Activated naive CD8-positive, alpha-beta T cell treated with anti-CD3 and anti-CD28 coated beads, Interleukin-2, amount 50 U/mL, for 24 hours (primary cell): ENCODE results near the gene CSH2.
A peak's percentile ranks its signal among the peaks of the same experiment; 100 is the strongest.
"Not testable (repeated sequence)": the region's sequence is repeated elsewhere in the genome, so short reads cannot be mapped to it uniquely, and the experiment has no call there.

ENCODE experiments used
- ATAC-seq: fragments of 150-1000 bp; cut with Tn5 transposase; one replicate; pipeline ENCODE4 v1.10.0; 2021
- DNase-seq: peaks from one replicate; pipeline ENCODE4 v3.0.0; 2021
- H3K27ac Mint-ChIP-seq: one replicate; pipeline ENCODE4 v1.8.0; 2021; ENCODE audit warnings: mild to moderate bottlenecking, mixed read lengths
- H3K27me3 Mint-ChIP-seq: one replicate; pipeline ENCODE4 v1.8.0; 2021; ENCODE audit warnings: mixed read lengths
- H3K36me3 Mint-ChIP-seq: one replicate; pipeline ENCODE4 v1.8.0; 2021; ENCODE audit warnings: low read depth, mixed read lengths
- H3K4me1 Mint-ChIP-seq: one replicate; pipeline ENCODE4 v1.8.0; 2021; ENCODE audit warnings: mixed read lengths
- H3K4me3 Mint-ChIP-seq: one replicate; pipeline ENCODE4 v1.8.0; 2021; ENCODE audit warnings: mild to moderate bottlenecking, moderate library complexity, mixed read lengths
- H3K9me3 Mint-ChIP-seq: one replicate; pipeline ENCODE4 v1.8.0; 2021; ENCODE audit warnings: mixed read lengths

The CSH2 gene

DNA sequence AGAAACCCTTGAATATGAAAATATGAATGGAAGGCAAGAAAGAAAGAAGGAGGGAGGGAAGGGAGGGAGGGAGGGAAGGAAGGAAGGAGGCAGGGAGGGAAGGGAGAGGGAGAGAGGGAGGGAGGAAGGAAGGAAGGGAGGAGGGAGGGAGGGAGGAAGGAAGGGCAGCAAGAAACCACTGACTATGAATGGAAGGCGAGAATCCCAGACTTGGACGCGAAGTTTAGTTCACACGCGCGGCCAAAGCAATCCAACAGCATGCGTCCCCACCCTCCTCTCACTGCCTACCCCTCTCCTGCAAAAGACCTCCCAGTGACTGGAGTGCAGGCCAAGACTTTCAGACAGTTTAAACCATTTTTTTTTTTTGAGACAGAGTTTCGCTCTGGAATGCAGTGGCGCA, 23.1 kb downstream of the CSH2 start:
- peaks cover 5% of the 10 kb centered on the region for H3K27me3 Mint-ChIP-seq
- no peak overlapping the region for H3K27ac Mint-ChIP-seq
- DNase-seq (no peak), ATAC-seq (no peak)
- peaks cover 10% of the 10 kb centered on the region for H3K9me3 Mint-ChIP-seq
- peaks cover 15% of the 10 kb centered on the region for H3K4me1 Mint-ChIP-seq
- peaks cover 7% of the 10 kb centered on the region for H3K36me3 Mint-ChIP-seq
- H3K4me3 Mint-ChIP-seq = no peak overlapping the region

DNA sequence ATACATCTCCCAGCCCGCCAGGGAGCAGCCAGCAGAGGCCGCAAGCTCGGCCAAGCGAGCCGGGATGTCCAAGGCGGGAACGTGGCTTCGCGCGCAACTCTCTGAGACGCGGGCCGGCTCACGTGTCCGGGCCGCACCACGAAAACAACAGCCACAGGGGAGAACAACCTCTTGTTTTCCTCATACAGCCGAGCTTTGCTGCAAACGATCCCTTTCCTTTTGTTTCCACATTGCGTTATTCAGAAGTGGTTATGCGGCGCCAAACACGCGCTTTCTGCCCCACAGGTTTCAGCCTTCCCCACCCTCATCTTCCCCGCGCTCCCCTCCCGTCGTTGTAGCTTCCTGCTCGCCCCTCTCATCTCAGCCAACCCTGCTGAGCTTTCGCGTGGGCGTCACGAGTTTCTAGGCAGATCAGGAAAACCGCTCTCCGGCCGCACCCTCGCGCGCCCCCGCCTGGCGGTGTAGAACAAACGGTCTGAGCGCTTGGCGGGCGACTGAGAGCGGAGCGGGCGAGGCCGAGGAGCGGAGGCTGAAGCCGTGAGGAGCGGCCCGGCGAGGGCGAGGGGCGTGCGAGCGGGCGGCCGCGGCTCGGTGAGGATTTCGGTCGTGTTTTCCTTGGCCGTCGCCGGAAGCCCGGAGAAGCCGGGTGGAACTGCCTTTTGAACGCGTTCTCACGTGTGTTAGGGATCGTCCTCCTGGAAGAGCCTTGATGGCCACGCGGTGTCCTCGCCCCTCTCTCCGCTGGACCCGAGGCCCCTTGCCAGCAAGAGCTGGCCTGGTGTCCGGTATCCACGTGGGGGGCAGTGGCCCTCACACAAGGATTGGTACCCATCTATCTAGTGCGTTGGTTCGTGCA, 24.4 kb downstream of the CSH2 start:
- Mint-ChIP-seq H3K36me3 (peaks cover 7% of the 10 kb centered on the region), H3K9me3 (peaks cover 10% of the 10 kb centered on the region), H3K4me1 (peaks cover 18% of the 10 kb centered on the region), H3K27me3 (peaks cover 5% of the 10 kb centered on the region), H3K4me3 (peak overlapping the region; percentile 68), H3K27ac (peak overlapping the region; percentile 94)
- ATAC-seq = peak; percentile 93
- DNase-seq = peak; percentile 99

DNA sequence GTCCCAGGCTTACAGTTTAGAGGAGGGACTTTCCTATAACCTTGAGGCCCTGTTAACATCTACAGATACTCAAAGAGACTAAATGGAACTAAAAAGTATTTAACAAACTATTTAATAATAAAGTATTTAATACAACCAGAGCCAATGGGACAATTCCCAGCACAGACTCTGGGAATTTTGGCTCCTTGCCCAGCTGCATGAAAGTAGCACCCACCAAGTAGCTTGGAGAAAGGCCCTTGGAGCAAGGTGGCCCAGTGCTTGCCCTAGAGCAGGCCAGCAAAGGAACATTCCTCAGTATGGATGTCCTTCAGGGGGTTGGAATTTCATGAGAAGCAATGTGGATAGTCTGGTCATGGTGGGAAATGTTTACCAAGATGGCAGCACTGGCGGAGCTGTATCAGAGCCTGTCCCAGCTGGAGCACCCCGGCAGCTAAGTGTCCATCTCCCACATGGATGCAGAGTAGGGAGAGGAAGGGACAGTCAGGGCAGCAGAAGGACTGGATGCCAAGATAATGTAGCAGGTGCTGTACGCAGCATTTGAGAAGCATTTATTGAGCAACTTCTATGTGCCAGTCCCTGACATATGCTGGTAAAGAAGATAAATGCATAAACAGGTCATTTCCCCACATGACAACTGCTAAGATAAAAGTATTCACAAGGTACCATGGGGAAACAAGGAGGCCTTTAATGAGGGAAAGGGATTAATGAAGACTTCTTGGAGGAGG, 25.8 kb downstream of the CSH2 start:
- Mint-ChIP-seq H3K4me1 (peaks cover 27% of the 10 kb centered on the region), H3K4me3 (peak overlapping the region; percentile 56), H3K36me3 (peaks cover 7% of the 10 kb centered on the region), H3K9me3 (peaks cover 10% of the 10 kb centered on the region), H3K27ac (peak overlapping the region; percentile 82), H3K27me3 (peaks cover 5% of the 10 kb centered on the region)
- ATAC-seq (no peak), DNase-seq (no peak)

- H3K36me3 Mint-ChIP-seq = peaks cover 7% of the 10 kb centered on the region
- ATAC-seq (no peak), DNase-seq (no peak)
- H3K9me3 Mint-ChIP-seq = peaks cover 10% of the 10 kb centered on the region
- no peak overlapping the region for H3K27ac Mint-ChIP-seq
- no peak overlapping the region for H3K4me3 Mint-ChIP-seq
- H3K27me3 Mint-ChIP-seq = peaks cover 5% of the 10 kb centered on the region
- peaks cover 38% of the 10 kb centered on the region for H3K4me1 Mint-ChIP-seq
These were observed 28.0 kb downstream of the CSH2 start for GRCh38 chr17:63845509-63845908.

DNA sequence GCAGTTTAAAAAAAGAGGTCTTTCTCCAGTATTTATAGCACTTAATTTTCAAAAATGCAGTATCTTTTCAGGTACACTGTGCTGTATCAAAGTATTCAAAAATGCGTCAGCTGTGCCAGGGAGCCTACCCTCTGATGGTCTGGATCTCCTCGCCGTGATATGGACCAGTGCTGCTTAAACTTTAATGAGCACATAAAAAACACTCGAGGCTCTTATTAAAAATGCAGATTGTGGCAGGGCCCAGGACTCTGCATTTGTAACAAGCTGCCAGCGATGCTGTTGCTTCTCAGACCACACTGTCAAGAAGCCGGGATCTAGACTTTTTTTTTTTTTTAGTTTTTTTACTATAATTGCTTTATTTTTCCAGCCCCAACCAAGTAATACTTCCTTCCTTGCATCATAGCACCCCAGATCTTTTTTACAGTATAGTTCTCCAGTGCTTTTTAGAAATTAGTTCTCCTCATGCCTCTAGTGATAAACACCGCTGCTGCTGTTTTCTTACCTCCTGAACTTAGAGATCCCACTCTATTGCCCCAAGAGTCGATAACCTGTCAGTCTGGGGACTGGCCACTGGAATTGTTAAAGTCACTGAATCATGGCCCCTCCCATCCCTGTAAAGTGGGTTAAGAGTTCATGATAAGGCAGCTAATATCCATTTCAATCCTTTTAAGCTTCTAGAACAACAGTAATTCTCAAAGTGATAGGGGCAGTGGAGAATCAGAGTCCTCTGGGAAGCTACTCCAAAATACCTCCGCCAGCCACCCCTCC, 29.4 kb downstream of the CSH2 start:
- DNase-seq (no peak), ATAC-seq (no peak)
- Mint-ChIP-seq H3K27me3 (peaks cover 2% of the 10 kb centered on the region), H3K36me3 (peaks cover 7% of the 10 kb centered on the region), H3K9me3 (peaks cover 9% of the 10 kb centered on the region), H3K27ac (peak overlapping the region; percentile 83), H3K4me3 (peak overlapping the region; percentile 95), H3K4me1 (peaks cover 45% of the 10 kb centered on the region)

DNA sequence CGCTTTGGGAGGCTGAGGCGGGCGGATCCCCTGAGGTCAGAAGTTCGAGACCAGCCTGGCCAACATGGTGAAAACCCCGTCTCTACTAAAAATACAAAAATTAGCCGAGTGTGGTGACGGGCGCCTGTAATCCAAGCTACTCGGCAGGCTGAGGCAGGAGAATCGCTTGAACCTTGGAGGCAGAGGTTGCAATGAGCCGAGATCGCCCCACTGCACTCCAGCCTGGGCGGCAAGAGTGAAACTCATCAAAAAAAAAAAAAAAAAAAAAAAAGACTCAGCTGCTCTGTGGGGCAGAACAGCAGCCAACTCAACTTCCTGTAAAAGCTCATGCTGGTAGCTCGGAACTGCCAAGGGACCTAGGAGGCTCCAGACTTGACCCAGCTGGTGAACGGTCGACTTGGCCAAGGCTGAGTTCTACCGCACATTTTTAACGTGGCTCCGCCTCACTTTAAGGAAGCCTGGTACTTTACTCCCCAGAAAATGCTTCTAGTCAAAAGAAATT, 30.0 kb downstream of the CSH2 start:
- DNase-seq = peak; percentile 45
- H3K4me1 Mint-ChIP-seq = peaks cover 45% of the 10 kb centered on the region
- peak overlapping the region; percentile 83 for H3K27ac Mint-ChIP-seq
- peak; percentile 5 for ATAC-seq
- H3K4me3 Mint-ChIP-seq = peak overlapping the region; percentile 95
- not testable (repeated sequence) for H3K9me3 Mint-ChIP-seq, H3K36me3 Mint-ChIP-seq, H3K27me3 Mint-ChIP-seq

- H3K27ac Mint-ChIP-seq = peak within 1 kb of the TSS; percentile 90
- ATAC-seq (peak; percentile 88), DNase-seq (peak; percentile 99)
- H3K4me3 Mint-ChIP-seq = peak within 1 kb of the TSS; percentile 95
- H3K27me3 Mint-ChIP-seq = no peaks in the 10 kb centered on the region
- peaks cover under 1% of the 10 kb centered on the region for H3K9me3 Mint-ChIP-seq
- H3K4me1 Mint-ChIP-seq = peaks cover 38% of the 10 kb centered on the region
- H3K36me3 Mint-ChIP-seq = peaks cover under 1% of the 10 kb centered on the region
These were observed 30.7 kb downstream of the CSH2 start, which contains the start of gene SMARCD2 for GRCh38 chr17:63842540-63843386. Gene SMARCD2 (minus strand): TSS chr17:63842685. CDS start chr17:63842674, 11 bp downstream.

DNA sequence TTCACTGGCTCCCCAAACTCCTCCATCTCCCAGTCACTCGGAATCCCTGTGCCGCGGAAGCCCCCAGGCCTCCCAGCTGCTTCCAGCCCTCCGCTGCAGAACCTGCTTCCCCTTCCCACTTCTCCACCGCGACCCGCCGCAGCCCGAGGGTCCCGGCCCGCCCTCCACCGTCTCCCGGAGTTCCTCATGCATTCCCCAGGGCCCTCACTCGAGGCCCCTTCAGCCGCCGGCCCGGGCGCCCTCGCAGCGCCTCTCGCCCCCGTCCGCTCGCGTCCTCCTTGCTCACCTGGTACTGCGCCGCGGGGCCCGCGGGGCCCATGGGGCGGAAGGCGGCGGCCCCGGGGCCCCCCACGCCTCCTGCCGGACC, 31.3 kb downstream of the CSH2 start:
- DNase-seq (no peak), ATAC-seq (peak; percentile 21)
- H3K4me1 Mint-ChIP-seq = peaks cover 36% of the 10 kb centered on the region
- H3K27me3 Mint-ChIP-seq = no peaks in the 10 kb centered on the region
- peak overlapping the region; percentile 90 for H3K27ac Mint-ChIP-seq
- no peaks in the 10 kb centered on the region for H3K9me3 Mint-ChIP-seq
- peak overlapping the region; percentile 95 for H3K4me3 Mint-ChIP-seq
- no peaks in the 10 kb centered on the region for H3K36me3 Mint-ChIP-seq

- Mint-ChIP-seq H3K27ac (peak overlapping the region; percentile 90), H3K36me3 (no peaks in the 10 kb centered on the region), H3K27me3 (no peaks in the 10 kb centered on the region), H3K4me3 (peak overlapping the region; percentile 95), H3K9me3 (no peaks in the 10 kb centered on the region), H3K4me1 (peaks cover 36% of the 10 kb centered on the region)
- ATAC-seq = no peak
- no peak for DNase-seq
These were observed 31.9 kb downstream of the CSH2 start for GRCh38 chr17:63841350-63842172.

- Mint-ChIP-seq H3K4me1 (peaks cover 36% of the 10 kb centered on the region), H3K36me3 (peaks cover 2% of the 10 kb centered on the region), H3K27me3 (no peaks in the 10 kb centered on the region), H3K27ac (peak overlapping the region; percentile 90), H3K9me3 (no peaks in the 10 kb centered on the region), H3K4me3 (peak overlapping the region; percentile 95)
- DNase-seq (no peak), ATAC-seq (no peak)
These were observed 32.7 kb downstream of the CSH2 start for GRCh38 chr17:63840591-63841349.

DNA sequence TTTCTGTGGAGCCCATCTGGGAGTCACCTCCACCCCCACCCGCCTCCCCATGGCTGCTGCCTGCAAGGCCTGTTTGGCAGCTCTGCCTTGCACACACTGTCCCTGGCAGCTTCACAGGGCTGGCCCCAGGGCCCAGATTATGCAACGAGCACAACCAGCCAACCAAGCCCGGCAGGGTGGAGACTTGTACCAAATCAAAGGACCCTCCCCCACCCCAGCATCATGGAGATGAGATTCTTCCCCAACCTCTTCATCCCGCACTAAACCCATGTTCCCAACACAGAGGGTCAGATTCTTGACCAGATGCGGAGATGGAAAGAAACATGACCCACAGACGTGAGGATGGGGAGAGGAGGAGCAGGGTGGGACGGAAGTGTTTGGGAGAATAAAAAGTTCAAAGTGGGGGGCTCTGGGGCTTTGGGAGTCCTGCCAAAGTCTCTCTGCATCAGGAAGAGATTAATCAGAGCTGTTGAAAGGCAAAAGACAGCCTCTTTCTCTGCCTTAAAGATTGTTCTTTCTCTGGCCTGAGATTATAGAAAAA, 34.8 kb downstream of the CSH2 start:
- Mint-ChIP-seq H3K36me3 (peaks cover 15% of the 10 kb centered on the region), H3K4me3 (peak overlapping the region; percentile 24), H3K4me1 (peaks cover 39% of the 10 kb centered on the region), H3K27ac (no peak overlapping the region), H3K9me3 (no peaks in the 10 kb centered on the region), H3K27me3 (no peaks in the 10 kb centered on the region)
- DNase-seq = no peak
- no peak for ATAC-seq

GRCh38 chr17:63837962-63838600, 35.4 kb downstream of the CSH2 start:
- ATAC-seq = no peak
- no peaks in the 10 kb centered on the region for H3K27me3 Mint-ChIP-seq
- H3K27ac Mint-ChIP-seq = no peak overlapping the region
- no peak overlapping the region for H3K4me3 Mint-ChIP-seq
- peaks cover 34% of the 10 kb centered on the region for H3K4me1 Mint-ChIP-seq
- peaks cover 19% of the 10 kb centered on the region for H3K36me3 Mint-ChIP-seq
- DNase-seq = no peak
- H3K9me3 Mint-ChIP-seq = no peaks in the 10 kb centered on the region
